Stimulated activated CD8-positive, alpha-beta memory T cell treated with anti-CD3 and anti-CD28 coated beads, Interleukin-15, amount 100 ng/mL, for 4 hours (primary cell): ENCODE data around the gene INSM1.

Experiments
- DNase-seq, 2 donors: peaks; one replicate each; pipeline ENCODE4 v3.0.0-alpha.2; 2020; ENCODE audit warnings: low read depth in 2 of 2

Gene INSM1

DNA sequence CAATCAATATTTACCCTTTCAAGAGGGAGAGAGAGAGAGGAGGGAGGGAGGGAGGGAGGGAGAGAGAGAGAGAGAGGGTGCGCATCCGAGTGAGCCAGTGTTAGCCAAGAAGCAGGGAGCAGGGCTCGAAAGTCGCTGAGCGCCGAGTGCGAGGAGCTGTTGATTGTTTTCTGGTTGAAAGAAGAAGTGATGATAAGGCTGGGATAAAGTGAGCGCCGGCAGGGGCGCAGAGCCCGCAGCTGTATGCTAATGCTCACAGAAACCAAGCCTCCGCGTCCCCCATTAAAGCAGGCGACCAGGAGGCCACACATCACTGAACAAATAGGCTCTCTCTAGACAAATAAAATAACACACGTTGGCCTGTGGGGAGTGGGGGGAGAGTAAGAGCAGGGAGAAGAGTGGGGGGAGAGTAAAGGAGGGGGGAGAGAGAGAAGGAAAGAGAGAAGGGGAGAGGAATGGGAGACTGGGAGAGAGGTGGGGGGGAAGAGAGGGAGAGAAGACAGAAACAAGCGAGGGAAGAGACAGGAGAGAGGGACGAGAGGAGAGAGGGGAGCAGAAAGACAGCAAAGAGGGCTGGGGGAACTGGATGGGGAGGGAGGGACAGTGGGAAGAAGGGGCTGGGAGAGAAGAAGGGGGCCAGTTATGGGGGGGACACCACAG, 5.0 kb upstream of the INSM1 start:
- DNase-seq: no peak

DNA sequence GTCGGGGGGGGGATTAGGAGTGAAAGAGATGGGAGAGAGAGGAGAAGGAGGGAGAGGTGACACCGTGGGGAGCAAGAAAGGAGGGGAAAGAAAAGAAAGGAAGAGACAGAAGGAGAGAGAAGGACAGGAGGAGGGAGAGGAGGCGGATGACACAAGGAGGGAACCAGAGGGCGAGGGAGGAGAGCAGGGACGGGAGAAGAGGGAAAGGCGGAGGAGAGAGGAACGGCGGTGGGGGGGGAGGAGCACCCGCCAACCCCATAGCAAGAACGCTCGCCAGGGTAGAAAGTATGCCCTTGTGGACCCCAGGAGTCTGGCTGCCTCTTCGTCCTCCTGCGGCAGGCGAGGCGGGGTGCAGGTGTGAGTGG, 4.5 kb upstream of the INSM1 start:
- no peak for DNase-seq

DNA sequence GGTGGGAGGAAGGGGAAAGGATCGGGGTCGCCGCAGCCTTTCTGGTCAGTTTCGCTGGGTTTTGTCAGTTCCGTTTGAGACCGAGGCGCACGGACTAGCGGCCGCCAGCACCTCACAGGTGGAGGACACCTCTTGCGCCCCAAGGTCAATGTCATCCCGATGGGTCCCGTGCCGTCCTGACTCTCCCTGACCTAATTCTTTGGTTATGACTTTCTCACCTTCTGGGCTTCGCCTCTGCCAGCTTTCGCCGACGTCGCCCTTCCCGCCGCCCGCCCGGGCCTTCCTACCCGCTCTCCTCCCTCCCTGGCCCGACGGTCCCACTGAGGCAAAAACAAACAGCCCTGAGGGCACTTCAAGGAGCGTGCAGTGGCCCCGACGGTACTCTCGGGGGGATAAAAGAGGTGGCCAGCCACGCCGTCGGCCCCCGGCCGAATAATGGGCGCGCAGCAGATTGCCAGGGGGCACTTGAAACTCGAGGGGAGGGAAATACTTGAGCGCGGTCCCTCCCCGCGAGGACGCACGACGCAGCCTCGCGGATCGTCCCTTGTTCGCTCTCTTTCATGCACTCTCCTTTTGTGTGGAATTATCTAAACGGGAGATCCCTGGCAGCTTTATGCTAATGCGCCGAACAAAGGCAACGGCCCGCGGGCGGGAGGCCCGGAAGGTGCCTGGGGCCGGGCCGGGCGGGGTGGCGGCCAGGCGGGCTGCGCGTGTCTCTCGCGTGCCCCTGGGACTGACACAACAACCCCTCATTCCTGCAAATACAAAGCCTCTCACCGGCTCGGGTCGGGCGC, 3.9 kb upstream of the INSM1 start:
- DNase-seq: no peak

DNA sequence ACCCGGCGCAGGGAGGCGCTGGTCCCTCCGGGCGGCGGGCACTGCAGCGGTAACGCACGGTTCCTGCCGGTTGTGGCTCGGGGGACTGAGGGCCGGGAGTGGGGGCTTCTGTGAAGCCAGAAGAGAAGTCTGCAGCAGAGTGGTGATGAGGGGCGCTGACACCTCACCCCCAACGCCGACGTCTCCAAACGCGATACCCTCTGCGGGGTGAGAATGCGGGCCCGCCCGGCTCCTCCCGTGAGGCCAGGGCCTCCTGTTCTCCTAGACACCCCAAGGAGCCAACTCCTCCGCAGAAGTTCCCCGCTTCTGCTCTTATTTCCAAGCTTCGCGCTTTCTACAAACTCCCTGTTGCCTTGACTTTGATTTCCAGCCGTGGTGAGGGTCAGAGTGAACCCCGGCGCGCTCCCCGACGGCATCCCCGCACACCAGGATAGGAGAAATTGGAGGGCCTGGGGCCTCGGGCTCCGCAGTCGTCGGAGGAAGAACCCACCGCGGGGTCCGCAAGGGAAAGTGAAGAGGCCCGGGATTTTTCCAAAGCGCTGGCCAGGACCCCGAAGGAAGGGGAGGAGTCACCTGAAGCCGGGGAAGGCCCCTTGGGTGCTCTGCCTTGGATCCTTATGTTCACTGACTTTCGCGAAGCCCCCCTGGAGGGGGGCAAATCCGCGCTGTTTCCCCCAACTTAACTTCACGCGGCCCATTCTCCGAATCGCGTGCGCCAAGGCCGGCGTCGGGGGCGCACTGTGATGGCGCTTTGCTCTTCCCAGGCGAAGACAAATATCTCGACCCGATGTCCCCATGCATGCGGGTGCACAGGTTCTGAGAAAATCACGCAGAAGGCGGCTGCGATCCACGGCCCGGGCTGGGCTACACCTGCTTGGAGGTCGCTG, 3.1 kb upstream of the INSM1 start:
- DNase-seq: no peak

DNA sequence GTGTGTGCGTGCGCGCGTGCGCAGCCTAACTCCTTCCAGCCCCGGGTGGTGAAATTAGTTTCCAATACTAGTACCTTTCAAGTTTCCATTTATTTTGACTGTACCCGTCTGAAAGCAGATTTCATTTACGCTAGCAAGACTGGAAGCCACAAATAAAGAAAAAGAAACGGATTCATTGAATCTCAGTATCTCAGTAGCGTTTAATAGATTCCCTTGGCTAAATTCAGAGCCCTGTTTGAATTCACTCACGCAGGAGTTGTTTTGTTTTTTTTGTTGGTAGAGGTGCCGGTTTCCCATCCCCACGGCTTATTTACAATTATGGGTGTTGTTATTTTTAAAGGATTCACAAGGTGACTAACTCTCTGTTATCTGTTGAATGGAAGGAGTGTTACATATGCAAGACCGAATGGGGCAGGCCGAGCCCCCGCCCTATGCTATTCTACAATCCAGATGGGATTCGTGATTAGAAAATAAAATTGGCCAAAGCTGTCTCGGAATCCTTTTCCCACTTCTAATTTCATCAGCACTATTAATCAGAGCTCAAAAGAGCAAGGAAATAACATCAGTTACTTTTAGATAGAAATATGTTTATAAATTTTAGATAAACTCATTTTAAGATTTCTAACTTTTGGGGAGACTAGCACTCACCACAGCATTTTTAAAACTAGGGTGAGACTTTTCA, 2.3 kb upstream of the INSM1 start:
- no peak for DNase-seq

DNA sequence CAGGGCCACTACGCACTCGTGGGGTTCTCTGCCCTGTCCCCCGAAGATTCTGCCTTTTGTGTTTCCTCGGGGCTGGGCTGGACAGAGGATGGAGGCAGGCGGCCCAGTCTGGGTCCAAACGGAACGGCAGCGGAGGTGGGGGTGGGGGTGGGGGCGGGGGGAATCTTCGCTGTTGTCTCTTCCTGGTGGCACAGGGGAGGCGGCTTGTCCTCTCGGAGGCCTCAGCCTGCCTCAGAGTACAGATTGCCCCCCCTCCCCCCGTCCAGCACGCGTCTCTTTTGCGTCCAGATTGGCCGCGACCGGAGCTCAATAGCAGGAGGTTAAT, 1.4 kb upstream of the INSM1 start:
- no peak for DNase-seq

DNA sequence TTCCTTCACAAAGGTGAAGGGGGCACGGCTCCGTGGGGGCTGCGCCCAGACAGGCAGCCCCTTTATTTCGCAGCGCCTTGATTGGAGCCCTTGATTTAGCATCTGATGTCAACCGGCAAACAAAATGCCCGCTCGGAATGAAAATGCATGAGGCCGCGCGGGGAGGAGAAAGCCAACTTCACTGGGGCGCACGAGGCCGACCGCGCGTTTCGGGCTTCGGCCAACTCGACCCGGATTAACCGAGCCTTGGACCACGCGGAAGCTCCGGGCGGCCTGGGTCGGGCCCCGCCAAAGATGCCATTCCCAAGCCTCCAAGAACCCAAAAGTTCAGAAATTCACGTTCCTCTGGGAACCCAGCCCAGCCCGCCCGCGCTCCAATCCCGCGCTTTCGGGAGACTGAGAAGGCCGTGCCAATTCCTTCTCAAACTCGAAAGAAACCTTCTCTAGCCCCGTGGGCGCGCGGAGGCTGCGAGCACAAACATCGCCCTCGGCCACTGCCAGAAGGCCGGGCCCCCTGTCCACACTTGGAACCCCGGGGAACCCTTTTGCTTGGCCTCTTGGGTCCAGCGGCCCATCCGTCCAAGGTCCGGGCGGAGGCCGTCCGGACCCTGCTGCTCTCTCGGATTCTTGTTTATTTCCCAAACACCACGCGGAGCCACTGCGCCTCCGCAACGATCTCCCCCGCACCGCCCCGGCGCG, 879 bp upstream of the INSM1 start:
- DNase-seq: no peak

DNA sequence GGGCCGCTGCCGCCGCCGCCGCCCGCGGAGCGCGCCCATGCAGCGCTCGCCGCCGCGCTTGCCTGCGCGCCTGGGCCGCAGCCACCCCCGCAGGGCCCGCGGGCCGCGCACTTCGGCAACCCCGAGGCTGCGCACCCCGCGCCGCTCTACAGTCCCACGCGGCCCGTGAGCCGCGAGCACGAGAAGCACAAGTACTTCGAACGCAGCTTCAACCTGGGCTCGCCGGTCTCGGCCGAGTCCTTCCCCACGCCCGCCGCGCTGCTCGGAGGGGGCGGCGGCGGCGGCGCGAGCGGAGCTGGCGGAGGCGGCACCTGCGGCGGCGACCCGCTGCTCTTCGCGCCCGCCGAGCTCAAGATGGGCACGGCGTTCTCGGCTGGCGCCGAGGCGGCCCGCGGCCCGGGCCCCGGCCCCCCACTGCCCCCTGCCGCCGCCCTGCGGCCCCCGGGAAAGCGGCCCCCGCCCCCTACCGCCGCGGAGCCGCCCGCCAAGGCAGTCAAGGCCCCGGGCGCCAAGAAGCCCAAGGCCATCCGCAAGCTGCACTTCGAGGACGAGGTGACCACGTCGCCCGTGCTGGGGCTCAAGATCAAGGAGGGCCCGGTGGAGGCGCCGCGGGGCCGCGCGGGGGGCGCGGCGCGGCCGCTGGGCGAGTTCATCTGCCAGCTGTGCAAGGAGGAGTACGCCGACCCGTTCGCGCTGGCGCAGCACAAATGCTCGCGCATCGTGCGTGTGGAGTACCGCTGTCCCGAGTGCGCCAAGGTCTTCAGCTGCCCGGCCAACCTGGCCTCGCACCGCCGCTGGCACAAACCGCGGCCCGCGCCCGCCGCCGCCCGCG, 730 bp downstream of the INSM1 start:
- DNase-seq: no peak

DNA sequence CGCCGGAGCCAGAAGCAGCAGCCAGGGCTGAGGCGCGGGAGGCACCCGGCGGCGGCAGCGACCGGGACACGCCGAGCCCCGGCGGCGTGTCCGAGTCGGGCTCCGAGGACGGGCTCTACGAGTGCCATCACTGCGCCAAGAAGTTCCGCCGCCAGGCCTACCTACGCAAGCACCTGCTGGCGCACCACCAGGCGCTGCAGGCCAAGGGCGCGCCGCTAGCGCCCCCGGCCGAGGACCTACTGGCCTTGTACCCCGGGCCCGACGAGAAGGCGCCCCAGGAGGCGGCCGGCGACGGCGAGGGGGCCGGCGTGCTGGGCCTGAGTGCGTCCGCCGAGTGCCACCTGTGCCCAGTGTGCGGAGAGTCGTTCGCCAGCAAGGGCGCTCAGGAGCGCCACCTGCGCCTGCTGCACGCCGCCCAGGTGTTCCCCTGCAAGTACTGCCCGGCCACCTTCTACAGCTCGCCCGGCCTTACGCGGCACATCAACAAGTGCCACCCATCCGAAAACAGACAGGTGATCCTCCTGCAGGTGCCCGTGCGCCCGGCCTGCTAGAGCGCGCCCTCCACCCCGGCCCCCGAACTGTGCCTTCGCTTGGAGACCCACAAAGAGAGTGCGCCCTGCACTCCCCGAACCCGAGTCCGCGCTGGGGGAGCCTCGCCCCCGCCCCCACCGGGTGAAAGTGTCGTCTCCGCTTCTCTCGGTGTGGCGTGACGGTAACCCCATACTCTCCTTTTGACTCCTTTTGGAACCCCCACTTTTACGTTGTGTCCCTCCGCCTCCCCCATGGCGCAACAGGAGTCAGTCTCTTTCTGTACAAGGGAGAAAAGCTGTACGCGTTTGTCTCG, 1.6 kb downstream of the INSM1 start:
- no peak for DNase-seq

DNA sequence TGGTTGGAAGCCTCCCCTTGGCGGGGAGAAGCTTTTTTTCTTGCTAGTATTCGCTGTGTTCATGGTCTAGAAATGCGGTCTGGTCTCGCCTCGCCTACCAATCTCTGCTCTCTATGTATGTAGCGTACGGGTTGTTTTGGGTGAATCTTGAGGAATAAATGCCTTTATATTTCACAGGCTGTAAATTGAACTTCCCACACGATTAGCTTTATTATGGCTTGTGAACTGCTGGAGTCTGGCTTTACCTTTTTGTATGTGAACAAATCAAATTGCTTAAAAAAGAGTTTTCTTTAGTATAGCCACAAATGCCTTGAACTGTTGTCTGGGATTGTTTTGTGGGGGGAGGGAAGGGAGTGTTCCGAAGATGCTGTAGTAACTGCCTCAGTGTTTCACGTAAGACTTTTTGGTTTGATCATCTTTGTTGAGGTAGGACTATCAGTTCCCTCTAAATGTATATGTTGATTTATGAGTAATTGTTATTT, 2.2 kb downstream of the INSM1 start:
- no peak for DNase-seq

DNA sequence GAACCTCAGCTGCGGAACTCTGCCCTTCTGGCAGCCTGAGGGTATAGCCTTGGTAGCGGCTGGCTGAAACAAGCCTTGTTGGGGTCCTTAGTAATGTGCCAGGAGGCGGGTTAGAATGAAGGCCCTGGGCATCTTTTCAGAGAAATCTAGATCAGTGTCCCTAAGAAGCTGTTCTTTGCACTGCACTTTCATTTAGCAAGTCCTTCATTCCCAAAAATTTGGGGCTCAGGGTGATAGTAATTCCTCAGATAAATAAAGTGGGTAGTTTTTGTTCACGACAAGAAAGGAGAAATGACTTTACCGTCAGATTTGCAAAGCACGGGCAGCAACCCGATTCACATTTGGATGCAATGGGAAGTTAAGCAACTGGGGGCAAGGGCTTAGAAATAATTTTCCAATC, 3.2 kb downstream of the INSM1 start:
- DNase-seq: no peak

DNA sequence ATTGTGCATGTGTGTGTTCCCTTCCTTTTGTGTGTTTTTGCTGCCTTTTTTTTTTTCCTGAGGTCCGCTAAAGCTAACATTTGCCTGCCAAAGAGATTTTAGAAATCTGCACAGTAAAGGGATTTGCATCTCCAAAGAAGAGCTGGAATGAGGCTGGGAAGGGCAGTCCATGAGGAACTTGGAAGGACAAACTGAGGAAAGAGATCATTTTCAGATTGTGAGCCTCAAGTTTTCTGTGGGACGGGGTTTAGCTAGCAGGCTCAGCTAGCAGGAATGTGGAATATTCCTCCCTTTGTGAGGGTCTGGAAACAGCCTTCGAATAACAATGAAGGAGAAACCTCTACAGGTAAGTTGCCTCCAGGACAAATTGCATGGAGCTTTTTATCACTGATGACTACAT, 3.8 kb downstream of the INSM1 start:
- no peak for DNase-seq

DNA sequence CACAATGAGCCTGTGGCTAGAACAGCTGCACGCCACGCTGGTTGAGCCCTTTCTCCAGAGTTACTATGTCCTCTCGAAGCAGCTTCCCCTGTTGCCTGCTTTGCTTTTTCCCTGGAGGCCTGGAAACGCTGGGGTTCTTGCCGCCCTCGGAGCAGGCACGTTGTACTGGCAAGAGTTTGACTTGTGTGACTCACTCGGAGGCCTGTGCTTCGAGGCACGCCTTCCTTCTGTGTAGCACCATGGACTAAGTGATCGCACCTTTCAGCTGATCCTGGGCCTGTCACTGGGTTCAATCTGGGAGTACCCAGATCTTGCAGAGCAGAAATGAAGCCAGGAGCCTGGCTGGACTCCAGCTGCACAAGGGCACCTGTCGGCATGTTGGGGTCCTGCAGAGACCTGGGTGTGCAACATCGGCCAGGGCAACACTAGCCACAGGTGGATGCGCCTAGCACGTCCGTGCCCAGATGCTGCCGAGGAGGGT, 5.2 kb downstream of the INSM1 start:
- DNase-seq: no peak

DNA sequence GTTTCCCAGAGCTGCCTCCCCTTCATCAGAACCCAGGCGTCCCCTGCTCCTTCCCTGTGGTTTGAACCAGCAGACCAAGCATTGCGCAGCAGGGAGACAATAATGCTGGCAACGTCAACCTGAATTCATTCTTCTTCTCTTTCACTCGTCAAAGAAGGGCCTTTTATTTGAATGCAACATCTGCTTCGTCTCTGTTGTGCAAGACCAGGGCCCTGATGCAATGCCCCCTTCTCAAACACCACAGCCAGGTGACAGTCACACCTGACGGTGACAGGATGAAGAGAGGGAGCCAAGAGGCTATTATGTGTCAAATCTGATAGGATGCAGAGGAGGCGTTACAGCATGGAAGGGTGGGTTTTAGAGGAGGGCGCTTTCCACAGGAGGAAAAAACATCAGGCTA, 8.0 kb downstream of the INSM1 start:
- DNase-seq: no peak

DNA sequence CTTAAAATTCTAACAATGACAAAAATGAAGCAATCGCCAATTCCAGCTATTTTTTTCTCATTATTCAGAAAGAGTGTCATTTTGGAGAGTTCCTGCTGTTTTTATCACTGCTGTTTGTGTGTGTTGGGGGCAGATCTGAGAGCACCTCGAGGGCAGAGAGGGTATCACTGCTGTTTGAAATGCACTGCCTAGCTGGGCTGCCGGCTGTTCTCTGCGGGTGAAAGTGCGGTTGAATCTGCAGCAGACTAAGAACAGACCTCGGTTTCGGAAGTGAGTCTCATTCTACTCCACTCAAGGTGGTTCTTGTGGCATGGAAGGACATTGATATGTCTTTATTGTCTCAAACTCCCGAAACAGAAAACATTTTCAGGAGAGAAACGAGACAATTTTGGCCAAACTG, 18.3 kb downstream of the INSM1 start:
- DNase-seq: no peak

DNA sequence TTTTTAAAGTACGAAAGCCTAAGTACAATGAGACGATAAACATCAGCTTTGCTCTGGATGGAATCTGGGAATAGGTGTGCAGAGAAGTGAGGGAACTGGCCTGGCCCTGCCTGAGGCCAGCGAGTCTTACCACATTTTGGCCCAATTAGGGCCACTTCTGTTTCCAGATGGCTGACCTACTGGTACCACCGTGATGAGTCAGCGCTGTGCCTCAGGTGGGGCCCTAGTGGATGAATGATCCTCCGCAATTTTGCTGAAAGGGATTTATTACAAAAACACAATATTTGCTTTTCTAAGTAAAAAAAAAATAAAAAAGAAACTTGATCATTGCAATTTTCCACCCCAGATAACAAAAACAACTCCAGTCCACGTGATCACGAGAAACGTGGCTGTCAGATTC, 22.5 kb downstream of the INSM1 start:
- no peak for DNase-seq

DNA sequence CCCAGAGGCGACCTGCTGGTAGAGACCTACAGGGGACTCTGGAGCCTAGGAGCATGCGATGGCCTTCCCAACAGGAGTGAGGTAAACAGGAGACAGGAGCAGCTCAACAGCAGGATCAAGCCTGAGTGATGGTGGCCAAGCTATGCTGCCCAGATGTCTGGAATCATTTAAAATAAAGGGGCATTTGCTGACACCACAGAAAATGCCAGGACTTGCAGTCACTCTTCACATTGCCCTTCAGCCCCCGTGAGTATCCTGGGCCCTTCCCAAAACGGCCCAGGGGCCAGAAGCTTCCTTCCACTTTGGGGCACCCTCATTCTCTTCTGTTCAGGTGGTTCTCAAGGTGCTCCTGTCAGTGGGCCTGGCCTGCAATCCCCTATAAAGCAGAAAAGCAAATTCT, 23.2 kb downstream of the INSM1 start:
- DNase-seq: no peak

DNA sequence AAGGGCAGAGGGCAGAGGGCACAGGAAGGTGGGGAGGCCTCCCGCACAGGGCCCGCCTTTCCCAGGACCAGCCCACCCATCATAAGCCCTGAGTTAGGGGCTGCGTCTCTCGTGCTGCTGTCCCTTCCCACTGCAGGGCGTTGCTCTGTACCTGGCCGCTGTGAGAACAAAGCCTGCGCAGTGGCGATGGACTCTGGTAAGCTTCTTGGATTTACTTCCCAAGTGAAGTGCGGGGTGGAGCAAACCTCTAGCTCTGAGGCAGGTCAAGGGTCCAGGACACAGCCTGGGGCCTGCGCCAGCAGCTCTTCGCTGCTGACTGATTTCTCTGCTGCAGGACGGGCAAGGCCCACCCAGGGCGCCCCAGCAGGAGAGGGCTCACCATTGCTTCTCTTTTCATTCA, 23.9 kb downstream of the INSM1 start:
- no peak for DNase-seq
